GM18517 (cell line): ENCODE data around the gene RNU6-7.

ENCODE experiments used
- ATAC-seq: cut with Tn5 transposase; IDR thresholded peaks from one replicate; pipeline ENCODE4 v1.9.1; 2021; ENCODE audit warnings: mild to moderate bottlenecking, moderate library complexity; ENCODE audit not compliant: unreplicated experiment

RNU6-7 gene

GRCh38 chr14:32203928-32204357, 2.1 kb downstream of the RNU6-7 start:
- no peak for ATAC-seq

GRCh38 chr14:32205554-32205953, 3.7 kb downstream of the RNU6-7 start:
- ATAC-seq: no peak

GRCh38 chr14:32205984-32206383, 4.1 kb downstream of the RNU6-7 start:
- no peak for ATAC-seq

- no peak for ATAC-seq
Measured at GRCh38 chr14:32206552-32206951, 4.7 kb downstream of the RNU6-7 start.

DNA sequence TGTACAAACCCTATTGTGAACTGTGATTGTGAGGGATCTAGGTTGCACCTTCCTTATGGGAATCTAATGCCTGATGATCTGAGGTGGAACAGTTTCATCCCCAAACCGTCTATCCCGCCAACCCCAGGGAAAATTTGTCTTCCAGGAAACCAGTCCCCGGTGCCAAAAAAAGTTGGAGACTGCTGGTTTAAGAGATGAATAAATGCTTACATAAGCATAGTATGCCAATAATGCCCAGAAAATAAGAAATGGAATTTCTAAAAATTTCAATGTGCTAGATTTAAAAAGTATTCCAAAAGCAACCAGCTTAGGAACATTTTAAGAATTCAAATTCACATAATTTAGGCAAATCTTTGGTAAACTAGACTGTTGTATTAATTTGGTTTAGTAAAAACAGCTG, 6.6 kb downstream of the RNU6-7 start:
- ATAC-seq: no peak

DNA sequence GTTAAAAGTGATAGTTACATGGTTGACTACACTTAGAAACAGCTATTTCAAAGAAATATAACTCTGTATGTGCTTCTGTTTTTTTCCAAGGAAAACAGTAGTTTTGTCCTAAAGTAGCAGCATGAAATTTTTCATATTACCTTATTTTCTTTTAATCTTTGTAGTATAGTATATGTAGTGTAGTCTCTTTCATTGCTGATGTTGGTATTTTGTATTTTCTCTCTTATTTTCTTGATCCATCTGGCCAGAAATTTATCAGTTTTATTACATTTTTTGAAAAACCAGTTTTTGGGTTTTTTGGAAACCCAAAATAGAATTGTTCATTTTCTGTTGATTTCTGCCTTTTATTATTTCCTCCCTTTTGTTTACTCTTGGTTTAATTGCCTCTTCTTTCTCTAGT, 7.6 kb downstream of the RNU6-7 start:
- no peak for ATAC-seq

- ATAC-seq: no peak
Measured at GRCh38 chr14:32211068-32211404, 9.2 kb downstream of the RNU6-7 start.

- ATAC-seq: no peak
Measured at GRCh38 chr14:32212833-32213232, 11.0 kb downstream of the RNU6-7 start.

GRCh38 chr14:32217301-32217700, 15.5 kb downstream of the RNU6-7 start:
- ATAC-seq: no peak

DNA sequence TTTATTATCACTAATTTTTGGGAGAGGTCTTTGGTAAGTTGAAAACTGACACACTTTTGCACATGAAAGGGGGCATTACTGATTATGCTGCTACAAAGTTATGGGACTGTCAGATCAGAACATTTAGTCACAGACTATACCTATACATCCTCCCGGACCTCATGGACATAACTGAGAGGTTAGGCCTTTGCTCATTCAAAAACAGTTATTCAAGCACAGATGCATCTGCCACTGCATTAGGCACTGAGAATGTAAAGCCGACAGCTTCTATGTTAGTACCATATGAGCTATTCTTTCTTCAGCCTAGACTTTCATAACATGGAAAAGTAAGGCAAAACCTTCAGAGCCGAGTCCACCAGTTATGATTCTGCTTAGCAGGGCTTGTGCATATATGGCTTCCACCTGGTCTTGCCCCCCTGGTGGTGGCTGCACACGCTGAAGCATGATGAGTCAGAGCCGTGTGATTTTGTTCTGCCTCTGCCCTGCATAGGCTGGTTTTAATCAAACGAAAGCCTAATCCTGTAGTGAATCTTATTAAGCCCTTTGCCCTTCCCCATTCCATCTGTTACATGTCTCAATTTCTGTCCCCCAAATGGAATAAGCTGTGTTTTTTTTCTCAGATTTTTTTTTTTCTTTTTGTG, 23.0 kb downstream of the RNU6-7 start:
- ATAC-seq: no peak

DNA sequence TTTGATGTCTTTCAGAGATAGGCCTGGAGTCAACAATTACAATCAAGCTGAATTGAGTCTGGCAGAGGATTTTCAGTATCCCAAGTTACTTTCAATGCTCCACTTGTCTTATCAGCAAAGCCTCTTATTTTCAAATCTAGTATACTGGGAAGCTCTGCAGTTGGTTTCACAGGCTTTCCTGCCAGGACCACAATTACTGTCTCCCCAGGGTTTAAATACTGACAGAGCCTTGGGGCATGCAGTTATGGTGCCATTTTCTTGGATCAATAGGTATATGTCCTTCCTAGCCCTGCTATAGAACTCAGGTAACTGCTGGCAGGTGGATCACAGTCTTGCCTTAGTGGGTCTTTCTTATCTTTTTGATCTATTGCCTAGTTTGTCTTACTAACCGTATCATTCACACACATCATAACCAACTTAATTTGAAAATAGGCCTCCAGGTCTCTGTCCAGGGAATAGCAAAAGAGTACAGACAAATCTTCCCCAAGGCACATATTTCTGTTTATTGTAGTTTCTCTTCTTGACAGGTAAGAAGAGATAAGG, 23.6 kb downstream of the RNU6-7 start:
- ATAC-seq: no peak

GRCh38 chr14:32226056-32226455, 24.2 kb downstream of the RNU6-7 start:
- ATAC-seq: no peak

- no peak for ATAC-seq
Measured at GRCh38 chr14:32230181-32230580, 28.3 kb downstream of the RNU6-7 start.

- no peak for ATAC-seq
Measured at GRCh38 chr14:32230695-32231280, 28.9 kb downstream of the RNU6-7 start.

GRCh38 chr14:32232481-32232880, 30.6 kb downstream of the RNU6-7 start:
- no peak for ATAC-seq

DNA sequence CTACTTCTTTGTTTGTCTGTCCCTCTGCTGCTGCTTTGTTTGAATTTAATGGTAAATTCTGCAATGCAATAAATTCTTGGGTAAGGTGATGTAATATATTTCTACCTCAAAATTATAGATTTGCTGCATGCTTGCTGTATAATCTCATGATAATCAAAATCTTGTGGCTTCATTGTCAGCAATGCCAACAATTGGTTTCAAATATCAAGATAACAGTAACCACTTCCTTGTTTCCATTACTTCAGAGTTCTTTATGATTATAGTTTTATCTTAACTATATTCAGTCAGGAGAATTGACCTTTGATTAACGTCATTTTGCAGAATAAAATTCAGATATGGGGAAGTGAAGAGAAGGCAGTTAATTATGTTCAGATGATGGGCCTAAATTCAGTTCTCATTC, 31.4 kb downstream of the RNU6-7 start:
- ATAC-seq: no peak

- ATAC-seq: no peak
Measured at GRCh38 chr14:32244404-32244803, 42.6 kb downstream of the RNU6-7 start.

DNA sequence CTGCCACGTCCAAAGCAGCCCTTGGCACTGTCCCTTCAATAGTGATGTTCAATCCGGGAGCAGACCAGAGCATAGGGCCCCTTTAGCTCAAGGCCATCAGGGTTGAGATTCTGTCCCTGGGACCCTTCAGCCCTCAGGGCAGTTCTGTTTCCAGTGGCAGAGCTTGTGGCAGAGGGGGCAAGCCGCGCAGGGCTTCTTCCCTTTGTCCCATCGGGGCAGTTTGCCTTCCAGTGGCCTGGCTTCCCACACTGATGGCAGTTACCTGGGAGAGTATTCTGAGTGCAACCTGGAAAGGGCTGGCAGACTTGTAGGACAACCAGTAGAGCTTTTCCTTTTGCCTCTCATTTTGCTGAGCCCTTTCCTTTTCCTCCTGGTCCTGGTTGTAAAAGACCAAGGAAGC, 44.9 kb downstream of the RNU6-7 start:
- no peak for ATAC-seq

GRCh38 chr14:32249371-32249770, 47.5 kb downstream of the RNU6-7 start:
- ATAC-seq: no peak

DNA sequence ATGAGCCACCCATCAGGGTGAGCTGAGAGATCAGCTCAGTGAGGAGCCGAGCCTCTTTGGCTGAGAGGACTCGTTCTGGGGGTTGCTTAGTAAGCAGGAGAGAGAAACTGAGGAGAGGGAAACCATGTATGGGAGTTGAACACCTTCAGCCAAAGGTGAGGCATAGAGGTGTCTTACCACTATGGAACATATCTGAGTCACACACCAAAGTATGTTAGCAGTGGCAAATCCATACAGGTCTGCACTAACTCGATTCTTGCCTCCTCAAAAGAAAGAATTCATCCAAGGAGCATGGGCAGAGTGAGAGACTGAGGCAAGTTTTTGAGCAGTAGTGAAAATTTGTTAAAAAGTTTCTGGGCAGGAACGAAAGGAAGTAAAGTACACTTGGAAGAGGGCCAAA, 47.9 kb downstream of the RNU6-7 start:
- no peak for ATAC-seq

- ATAC-seq: no peak
Measured at GRCh38 chr14:32250681-32251080, 48.8 kb downstream of the RNU6-7 start.

- no peak for ATAC-seq
Measured at GRCh38 chr14:32251530-32251929, 49.7 kb downstream of the RNU6-7 start.
